NB4 (cell line): ENCODE measurements around the gene GMDS.

Experiments used
- CTCF ChIP-seq: IDR thresholded peaks from one replicate; pipeline ENCODE4 v1.5.1; 2012; ENCODE audit warnings: low read depth, low read length
- MYC ChIP-seq: IDR thresholded peaks from 2 replicates; pipeline ENCODE4 v1.6.1; 2011; ENCODE audit warnings: low read depth, low read length
- POLR2A ChIP-seq: IDR thresholded peaks from 2 replicates; pipeline ENCODE4 v1.6.1; 2011; ENCODE audit warnings: mild to moderate bottlenecking; ENCODE audit not compliant: insufficient read length; ENCODE audit errors: extremely low read depth

- TF ChIP-seq POLR2A (no peak), CTCF (no peak), MYC (no peak)
Observed at GRCh38 chr6:1763404-1763803, 482.0 kb downstream of the GMDS start.
